EL (cell line): ENCODE results near the gene MAP2K5.
A peak's percentile ranks its signal among the peaks of the same experiment; 100 is the strongest.

Experiments used
- DNase-seq: peaks from one replicate; pipeline ENCODE4 v3.0.0-alpha.2; 2016

MAP2K5 gene

DNA sequence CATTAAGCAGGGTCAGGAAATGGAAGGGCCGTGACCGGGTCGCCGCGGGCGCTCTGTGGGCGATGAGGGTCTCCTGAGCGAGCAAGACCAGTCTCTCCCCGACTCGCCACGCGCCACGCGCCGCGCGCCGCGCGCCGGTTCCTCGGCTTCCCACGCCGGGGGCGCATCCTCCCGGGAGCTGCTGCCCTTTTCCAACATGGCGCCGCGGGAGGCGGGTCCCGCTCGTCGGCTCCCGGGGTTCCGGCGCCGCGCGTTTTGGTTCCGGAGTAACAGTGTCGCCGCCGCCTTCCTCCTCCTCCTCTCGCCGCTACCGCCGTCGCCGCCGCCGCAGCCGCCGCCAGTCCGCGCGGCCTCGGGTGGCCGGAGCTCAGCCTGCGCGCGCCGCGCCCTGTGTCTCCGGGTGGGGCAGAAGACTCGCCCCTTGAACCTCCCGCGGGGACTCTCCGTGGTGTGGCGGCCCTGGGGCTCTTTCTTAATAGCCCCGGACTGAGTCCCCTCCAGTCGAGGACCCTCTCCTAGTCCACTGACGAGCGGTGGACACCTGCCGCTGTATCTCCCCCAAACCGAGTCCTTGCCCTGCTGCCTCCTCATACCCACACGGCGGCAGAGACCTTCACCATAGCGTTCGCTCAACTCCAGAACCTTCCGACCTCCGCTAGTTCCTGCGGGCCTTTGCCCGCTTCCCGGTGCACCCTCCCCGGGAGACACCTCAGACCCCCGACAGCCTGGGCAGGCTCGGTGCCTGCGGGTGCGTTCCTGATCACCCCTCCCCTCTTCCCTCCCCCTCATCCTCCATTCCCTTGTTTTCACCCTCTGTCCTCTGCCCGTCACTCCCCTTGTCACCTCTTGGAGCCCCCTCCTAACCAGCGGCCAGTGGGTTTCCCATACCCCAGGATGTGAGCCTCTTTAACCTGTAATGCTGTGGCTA lies at the start of gene MAP2K5:
Gene MAP2K5, plus strand, starts transcription at position 284 of the 928 bp plus-strand sequence. Its CDS starts 633 bp downstream, at position 917.
- peak; percentile 77 for DNase-seq

DNA sequence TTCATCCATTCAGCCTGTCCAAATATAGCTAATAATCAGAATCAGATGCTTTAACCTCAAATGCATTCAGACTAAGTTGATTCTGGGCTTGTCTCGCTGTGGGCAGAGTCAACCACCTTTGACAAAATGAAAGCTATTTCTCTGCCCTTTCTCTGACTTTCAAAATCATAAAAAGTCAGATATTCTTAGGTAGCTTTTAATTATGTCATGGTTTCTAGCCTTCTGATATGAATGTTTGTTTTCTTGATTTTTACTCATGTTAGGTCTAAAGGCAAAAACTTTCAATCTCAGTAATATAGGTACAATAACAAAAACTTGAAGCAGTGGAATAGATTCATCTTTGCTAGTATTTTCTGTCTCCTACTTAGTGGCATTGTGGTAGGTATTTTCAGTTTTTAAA lies 46.9 kb upstream of the MAP2K5 start:
- no peak for DNase-seq

DNA sequence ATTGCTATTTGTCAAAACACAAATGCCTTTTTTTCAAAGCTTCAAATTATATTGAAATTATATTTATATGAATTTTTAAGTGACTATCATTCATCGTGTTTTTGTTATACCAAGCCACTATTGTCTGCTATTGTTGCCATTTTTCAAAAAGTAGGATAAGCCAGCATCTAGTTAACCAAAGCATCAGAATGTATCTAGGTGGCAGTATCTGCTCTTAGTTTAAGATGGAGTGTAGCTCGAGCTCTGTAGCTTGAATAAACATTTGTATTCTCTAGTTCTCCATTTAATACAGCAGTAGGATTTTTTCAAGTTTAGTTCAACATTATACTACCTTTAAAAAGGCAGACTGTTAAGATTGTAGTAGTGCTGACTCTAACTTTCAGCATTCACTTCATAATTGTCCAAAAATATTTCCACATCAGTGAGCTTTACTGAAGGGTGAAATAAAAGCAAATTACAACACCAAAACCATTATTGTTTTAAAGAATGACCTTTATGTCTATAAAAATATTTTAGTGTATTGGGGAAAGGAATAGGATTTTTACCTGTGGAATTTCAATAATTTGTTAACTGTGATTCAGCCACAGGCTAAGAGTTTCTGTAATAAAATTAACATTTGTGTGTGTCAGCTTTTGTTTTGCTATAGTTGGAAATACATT lies 41.2 kb upstream of the MAP2K5 start:
- peak; percentile 26 for DNase-seq

DNA sequence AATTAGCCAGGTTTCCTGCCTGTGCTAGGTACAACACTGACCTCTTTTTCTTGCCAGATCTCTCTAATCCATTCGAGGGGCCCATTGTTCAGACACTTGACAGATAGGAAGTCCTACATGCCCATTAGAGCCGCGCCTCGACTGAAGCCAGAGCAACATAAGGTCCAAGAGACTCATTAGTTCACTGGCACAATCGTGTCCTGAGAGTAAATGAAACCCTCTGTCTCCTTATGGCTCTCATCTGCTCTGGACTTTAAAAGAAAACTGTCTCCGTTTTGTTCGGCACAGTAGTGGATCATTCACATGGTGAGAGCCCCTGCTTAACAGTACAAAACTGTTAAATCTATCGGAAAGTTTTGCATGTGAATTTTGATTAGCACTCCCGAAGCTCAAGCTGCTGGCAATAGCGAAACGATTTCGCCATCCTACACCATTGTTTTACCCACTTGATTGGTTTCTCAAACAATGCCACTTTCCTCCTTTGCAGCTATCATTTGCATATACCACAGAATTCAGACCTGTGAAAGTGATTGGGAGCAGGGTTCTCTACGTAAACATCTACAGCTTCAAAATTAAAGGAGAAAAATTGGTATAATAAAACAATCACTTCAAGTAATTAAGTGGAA lies 40.6 kb upstream of the MAP2K5 start:
- DNase-seq = no peak

DNA sequence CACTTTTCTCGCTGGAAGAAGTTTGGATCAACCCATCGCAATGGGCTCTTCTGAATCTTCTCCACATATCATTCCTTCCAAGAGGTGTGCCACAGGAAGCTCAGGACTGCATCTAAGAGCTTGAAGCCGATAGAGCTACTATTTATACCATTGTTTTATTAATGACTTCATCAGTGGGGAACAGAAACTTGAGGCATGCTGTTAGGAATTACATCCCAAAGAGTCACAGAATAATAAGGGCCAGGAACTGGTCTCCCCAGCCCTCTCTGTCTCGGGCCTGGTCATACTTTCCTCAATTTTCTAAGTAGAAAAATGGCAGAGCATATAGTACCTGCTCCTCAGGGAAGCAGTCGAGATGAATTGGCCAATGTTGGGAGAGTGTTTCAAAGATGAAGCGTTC lies 38.4 kb upstream of the MAP2K5 start:
- DNase-seq = peak; percentile 47

DNA sequence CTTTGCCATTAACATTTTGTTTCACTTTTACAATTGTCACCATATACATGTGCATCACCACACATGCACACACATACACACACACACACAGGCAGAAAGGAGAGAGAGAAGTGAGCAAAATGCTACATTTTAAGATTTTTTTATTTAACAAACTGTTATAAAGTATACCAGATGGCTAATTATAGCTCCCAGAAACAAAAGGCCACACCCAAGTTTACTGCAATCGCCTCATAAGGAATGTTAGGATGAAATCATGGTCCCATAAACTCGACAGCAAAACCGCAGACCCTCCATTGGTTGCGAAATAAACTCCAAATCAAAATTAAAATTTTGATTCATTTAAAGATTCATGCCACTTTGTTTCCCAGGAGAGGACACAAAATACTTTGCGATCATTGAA lies 37.7 kb upstream of the MAP2K5 start:
- DNase-seq = peak; percentile 68

DNA sequence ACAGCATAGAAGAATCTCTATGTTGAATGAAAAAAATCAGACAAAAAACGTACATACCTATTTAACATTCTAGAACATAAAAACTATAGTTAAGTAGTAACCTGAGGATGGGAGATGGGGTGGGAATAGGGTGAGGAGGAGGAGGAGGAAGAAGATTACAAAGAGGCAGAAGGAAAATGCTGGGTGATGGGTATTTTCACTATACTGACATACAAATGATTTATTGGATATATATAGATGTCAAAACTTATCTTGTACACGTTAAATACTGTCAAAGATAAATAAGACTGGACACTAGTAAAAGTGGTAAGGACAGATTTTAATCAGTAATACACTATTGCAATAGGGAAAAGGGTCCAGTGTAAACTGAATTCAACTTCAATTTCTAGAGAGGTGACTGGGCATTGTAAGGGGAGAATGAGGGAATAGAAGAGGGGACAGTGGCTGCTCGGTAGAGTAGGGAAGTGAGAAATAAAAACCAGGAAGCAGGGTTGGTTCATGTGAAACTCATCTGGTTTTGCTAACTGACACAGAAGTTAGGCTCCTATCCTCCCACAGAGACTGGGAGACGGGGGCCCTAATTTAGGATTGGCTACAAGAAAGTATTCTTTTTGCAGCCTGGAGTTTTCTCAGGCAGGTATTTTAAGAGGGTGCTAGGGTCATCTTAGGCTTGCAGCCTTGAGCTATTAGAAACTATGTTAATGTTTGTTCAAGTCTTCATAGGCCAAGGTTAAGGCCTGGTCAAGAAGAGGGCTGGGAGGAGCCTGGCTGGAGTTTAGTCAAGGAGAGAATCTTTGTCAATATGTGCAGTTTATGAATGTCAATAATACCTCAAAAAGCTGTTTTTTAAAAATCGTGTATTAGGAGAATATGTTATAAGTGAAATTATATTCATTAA lies 36.6 kb upstream of the MAP2K5 start:
- no peak for DNase-seq

DNA sequence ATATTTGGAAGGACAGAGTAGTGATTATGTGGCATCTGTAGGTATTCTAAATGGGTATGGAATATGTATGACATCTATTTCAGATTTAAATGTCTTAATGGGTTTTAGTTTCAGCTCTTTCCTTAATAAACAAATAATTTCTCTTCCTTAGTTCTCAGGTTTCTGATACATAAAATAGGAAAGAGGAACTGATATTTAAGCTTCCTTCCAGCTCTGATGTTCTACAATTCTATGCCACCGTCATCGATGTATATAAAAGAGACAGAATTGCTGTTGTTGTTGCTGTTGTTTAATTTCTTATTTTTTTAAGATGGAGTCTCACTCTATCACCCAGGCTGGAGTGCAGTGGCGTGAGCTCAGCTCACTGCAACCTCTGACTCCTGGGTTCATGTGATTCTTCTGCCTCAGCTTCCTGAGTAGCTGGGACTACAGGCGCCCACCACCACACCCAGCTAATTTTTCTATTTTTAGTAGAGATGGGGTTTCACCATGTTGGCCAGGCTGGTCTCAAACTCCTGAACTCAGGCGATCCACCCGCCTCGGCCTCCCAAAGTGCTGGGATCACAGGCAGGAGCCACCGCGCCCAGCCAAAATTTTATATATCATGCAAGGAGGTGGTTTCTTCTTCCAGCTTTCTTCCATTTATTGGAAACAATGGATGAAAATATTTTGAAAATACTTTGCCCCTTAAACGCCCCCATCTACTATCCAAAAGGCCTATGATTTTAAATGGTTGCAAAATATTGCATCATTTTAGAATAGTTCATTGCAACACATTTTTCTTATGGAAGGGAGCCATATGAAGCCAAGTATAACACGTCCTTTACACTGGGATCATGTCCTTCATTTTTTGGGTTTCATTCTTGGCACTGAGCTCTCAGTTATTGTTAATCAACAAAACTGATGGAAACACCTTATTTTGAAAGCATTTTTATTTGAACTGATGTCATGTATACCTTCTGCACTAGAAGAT lies 35.4 kb upstream of the MAP2K5 start:
- peak; percentile 17 for DNase-seq

DNA sequence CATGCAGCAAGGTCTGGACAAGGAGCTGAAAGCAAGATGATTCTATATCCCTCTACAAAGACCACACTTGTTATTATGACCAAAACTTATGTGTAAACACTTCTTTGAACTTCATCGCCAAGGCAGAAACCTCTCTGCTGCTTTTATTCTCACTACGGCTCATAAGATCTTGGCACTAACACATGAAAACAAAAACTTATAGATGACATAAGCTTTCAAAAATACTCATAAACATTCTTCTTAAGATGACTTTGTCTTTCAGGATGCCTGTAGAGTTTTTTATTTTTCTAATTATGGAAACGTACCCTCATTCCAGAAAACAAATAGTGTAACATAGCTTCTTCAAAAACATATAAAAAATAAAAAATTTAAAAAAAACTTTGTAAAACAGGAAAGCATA lies 34.1 kb upstream of the MAP2K5 start:
- peak; percentile 57 for DNase-seq

DNA sequence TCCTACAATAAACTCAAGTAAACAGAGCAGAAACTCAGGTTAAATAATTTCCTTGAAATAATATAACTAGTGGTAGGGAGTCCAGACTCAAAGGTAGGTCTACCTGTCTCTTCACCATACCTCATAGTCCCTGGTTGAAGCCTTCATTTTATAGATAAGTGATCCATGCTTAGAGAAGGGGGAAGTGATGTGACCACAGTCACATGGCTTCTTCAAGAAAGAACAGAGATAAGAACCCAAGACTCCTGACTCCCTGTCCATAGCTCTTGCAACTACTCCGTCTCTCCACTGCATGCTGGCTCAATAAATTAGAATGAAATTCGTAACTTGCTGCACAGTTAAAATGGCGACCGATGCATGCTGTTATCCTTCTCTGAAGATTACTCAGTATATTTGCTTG lies 32.6 kb upstream of the MAP2K5 start:
- no peak for DNase-seq

DNA sequence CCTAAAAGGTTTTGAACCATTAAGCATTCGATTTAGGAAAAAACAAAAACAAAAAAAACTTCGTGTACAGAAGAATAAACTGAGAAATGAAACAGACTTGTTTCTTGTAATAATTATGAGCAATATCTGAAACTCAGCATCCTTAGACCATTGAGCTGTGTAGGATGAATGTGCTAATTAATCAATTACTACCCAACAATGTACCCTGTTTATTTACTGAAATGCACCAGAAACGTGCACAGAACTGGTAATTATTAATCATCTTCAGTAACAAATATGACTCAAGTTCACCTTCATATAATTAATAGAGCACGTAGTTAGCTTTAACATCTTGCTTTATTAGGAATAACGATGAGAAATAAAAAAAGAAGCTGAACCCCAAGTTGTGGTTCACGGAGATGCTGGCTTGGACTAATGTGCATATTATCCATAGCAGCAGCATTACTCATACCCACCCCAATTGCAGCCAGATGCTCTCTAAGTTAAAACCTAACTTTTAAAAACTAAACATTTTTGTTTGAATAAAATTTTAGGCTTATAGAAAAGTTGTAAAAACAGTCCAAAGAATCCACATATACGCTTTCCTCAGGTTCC lies 31.8 kb upstream of the MAP2K5 start:
- DNase-seq = peak; percentile 85

DNA sequence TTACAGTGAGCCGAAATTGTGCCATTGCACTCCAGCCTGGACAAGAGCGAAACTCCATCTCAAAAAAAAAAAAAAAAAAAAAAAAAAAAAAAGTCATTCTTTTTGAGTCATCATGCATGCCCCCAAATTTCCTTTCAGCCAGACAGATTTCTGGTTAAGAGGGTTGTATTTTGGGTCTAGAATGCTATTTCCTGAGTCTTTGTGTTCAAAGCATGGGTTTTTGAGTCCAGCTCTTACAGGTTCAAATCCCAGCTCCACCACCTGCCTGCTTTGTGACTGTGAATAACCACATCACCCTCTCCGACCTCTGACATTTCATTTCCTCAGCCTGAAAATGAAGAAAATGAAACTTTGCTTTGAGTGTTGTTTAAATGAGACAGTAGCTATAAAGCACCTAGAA lies 30.9 kb upstream of the MAP2K5 start:
- DNase-seq = peak; percentile 52

DNA sequence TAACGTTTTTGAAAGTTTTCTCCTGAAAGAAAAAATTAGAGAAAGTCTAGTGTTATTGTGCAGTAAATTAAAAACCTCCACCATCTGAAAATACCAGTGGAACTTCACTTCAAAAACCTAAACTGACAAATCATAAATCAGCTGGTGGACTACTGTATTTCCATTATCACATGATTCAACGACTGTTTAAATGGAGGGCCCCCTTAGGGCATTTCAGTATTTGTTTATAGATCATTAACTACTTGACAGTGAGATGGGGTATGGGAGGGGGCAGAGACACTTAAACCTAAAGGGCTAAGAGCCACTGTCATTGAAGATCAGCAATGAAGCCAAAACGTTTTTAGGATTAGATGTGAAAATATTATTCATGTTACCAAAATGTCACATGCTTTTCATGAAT lies 30.4 kb upstream of the MAP2K5 start:
- DNase-seq = peak; percentile 26

DNA sequence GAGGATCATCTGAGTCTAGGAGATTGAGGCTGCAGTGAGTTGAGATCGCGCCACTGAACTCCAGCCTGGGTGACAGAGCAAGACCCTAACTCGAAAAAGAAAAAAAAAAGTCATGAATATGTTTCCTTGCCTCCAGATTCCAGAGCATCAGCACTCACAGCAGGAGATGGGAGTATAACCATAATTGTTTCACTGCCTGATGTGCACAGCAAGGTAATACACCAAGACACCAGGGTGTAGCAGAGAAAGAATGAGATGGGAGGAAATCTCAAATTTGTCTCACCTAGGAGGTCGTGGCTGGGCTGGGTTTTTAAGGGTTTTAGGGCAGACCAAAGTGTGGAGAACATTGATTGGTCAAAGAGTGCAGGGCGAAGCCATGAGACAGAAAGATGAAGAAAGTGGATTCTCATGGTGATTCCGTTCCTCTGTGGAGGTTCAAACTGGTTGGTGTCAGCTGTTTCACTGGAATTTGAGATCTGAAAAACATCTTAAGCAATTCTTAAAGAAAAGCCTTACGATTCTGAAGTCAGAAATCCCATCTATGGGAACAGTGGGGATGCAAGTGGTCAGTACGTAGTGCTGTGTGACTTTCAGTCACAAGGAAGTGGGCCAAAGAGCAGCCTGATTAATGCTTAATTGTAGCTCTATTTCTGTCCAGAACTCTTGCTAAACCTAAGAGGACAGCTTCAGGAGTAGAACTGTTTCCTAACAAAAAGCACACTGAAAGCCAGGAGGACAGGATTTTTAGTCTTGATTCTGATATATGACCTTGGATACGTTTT lies 29.4 kb upstream of the MAP2K5 start:
- no peak for DNase-seq

DNA sequence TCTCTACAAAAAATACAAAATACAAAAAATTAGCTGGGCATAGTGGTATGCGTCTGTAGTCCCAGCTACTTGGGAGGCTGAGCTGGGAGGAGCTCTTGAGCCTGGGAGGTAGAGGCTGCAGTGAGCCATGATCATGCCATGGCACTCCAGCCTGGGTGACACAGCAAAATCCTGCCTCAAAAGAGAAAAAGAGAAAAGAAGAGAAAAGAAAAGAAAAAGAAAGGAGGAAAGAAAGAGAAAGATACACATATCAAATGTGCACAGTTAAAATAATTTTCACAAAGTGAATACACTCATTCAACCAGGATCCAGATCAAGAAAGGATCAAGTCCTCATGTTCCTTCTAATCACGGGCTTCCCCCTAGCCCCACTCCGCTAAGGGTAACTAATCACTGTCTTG lies 27.4 kb upstream of the MAP2K5 start:
- no peak for DNase-seq

DNA sequence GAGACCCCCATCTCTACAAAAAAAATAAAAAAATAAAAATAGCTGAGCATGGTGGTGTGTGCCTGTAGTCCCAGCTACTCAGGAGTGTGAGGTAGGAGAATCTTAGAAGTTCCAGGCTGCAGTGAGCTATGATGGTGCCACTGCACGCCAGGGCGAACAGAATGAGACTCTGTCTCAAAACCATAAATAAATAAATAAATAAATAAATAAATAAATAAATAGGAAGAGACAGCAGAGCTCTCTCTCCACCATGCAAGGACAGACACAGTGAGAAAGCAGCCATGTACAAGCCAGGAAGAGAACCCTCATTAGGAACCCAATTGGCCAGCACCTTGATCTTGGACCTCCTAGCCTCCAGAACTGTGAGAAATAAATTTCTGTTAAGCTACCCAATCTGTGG lies 26.9 kb upstream of the MAP2K5 start:
- DNase-seq = no peak

DNA sequence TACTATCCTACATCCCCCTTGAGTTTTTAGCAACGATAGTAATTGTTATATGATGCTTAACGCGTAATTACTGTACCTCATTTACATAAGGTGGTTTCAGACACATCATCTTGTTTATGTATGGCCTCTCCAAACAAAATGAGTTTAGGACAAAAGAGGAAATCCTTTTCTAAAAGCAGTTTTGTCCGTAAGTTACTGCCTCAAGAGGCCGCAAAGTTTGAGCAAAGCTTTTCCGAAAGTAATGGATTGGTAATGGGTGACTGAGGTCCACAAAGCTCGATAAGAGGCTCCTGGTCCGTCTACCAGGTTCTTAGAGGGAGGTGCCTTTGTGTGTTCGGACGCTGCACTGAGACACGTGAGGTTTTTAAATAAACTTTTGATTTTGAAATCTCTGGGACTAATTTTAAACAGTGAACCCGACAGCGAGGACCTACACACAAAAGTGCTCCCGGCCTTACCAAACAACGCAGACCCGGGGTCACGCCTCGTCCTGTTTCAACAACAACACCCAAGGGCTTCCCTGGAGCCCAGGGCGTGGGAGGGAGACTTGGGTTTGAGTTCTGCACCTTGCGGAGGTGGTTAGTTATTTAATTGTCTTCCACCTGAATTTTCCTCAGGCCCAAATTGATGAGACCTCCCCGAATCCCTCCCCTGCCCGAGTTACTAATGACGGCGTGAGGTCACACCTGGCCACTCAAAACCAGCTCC lies 22.0 kb upstream of the MAP2K5 start:
- no peak for DNase-seq

DNA sequence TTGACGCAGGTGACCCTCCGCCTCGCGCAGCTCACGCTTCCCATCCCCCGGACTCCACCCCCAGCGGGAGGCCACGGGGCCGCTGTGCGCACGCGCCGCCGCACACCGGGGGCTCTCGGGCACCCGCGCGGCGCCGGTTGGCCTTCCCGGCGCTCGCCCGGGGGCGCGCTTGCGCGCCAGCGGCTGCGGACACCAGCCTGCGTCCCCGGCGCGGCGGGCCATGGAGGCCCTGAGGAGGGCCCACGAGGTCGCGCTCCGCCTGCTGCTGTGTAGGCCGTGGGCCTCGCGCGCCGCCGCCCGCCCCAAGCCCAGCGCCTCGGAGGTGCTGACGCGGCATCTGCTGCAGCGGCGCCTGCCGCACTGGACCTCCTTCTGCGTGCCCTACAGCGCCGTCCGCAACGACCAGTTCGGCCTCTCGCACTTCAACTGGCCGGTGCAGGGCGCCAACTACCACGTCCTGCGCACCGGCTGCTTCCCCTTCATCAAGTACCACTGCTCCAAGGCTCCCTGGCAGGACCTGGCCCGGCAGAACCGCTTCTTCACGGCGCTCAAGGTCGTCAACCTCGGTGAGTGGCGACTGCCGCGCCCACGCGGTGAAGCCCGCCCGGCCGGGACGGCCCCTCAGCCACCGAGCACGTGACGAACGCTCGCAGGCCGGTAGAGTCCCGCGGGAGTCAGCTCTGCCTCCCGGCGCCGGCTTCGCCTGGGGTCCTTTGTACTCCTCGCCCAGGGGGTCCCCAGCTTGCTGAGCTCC lies 21.3 kb upstream of the MAP2K5 start, which contains the start of gene C15orf61:
Gene C15orf61, plus strand, starts transcription at position 103 of the 754 bp plus-strand sequence. Its CDS starts 118 bp downstream, at position 221.
- DNase-seq = peak; percentile 79
